ENCODE data around the gene TUBB2B.
"Not testable (repeated sequence)": the region's sequence is repeated elsewhere in the genome, so short reads cannot be mapped to it uniquely, and the experiment has no call there.

Gene TUBB2B

GRCh38 chr6:3183066-3183465, 44.4 kb downstream of the TUBB2B start:
- DNase-seq, result no peak

- no peak for DNase-seq
These were observed 46.3 kb downstream of the TUBB2B start for GRCh38 chr6:3181105-3181504.

GRCh38 chr6:3179945-3180344, 47.5 kb downstream of the TUBB2B start:
- DNase-seq, result not testable (repeated sequence)

GRCh38 chr6:3178666-3179065, 48.8 kb downstream of the TUBB2B start:
- DNase-seq, result not testable (repeated sequence)

- peak; percentile 76 to 87 (median 79) for DNase-seq
These were observed 50.7 kb downstream of the TUBB2B start for GRCh38 chr6:3176562-3177355.

GRCh38 chr6:3175715-3176402, 51.6 kb downstream of the TUBB2B start:
- DNase-seq, result peak; percentile 8 to 35 (median 24)
